CD1c-positive myeloid dendritic cell (primary cell): ENCODE data around the gene PPP6C.
A peak's percentile ranks its signal among the peaks of the same experiment; 100 is the strongest.
"Not testable (repeated sequence)": the region's sequence is repeated elsewhere in the genome, so short reads cannot be mapped to it uniquely, and the experiment has no call there.

Source experiments
- DNase-seq: peaks from one replicate; pipeline ENCODE4 v3.0.0-alpha.2; 2016; ENCODE audit errors: extremely low spot score

Gene PPP6C

GRCh38 chr9:125142560-125143376 is 46.8 kb downstream of the PPP6C start:
- DNase-seq, result no peak

- DNase-seq, result no peak
Measured at GRCh38 chr9:125141751-125142150, 47.9 kb downstream of the PPP6C start.

GRCh38 chr9:125141251-125141650 is 48.4 kb downstream of the PPP6C start:
- no peak for DNase-seq

GRCh38 chr9:125140576-125140975 is 49.0 kb downstream of the PPP6C start:
- no peak for DNase-seq

- DNase-seq, result no peak
Measured at GRCh38 chr9:125137200-125137599, 52.4 kb downstream of the PPP6C start.

GRCh38 chr9:125134976-125135375 is 54.6 kb downstream of the PPP6C start:
- DNase-seq, result no peak

- DNase-seq, result no peak
Measured at GRCh38 chr9:125133403-125134329, 55.9 kb downstream of the PPP6C start.

GRCh38 chr9:125131778-125132177 is 57.8 kb downstream of the PPP6C start:
- DNase-seq, result no peak

GRCh38 chr9:125126019-125126746 is 63.4 kb downstream of the PPP6C start:
- peak; percentile 82 for DNase-seq

- DNase-seq, result no peak
Measured at GRCh38 chr9:125125523-125125922, 64.1 kb downstream of the PPP6C start.

- no peak for DNase-seq
Measured at GRCh38 chr9:125121146-125121545, 68.5 kb downstream of the PPP6C start.

- DNase-seq, result no peak
Measured at GRCh38 chr9:125119643-125120286, 69.8 kb downstream of the PPP6C start.

GRCh38 chr9:125118696-125119095 is 70.9 kb downstream of the PPP6C start:
- not testable (repeated sequence) for DNase-seq

GRCh38 chr9:125114503-125114902 is 75.1 kb downstream of the PPP6C start:
- DNase-seq, result not testable (repeated sequence)

- DNase-seq, result no peak
Measured at GRCh38 chr9:125110464-125110863, 79.1 kb downstream of the PPP6C start.

GRCh38 chr9:125108541-125108940 is 81.1 kb downstream of the PPP6C start:
- not testable (repeated sequence) for DNase-seq

GRCh38 chr9:125106285-125106893 is 83.2 kb downstream of the PPP6C start:
- no peak for DNase-seq

GRCh38 chr9:125103770-125104460 is 85.7 kb downstream of the PPP6C start:
- DNase-seq, result no peak

GRCh38 chr9:125103021-125103420 is 86.6 kb downstream of the PPP6C start:
- DNase-seq, result no peak

GRCh38 chr9:125100822-125101221 is 88.8 kb downstream of the PPP6C start:
- DNase-seq, result no peak
